Activated CD8-positive, alpha-beta memory T cell treated with anti-CD3 and anti-CD28 coated beads for 36 hours (primary cell): ENCODE results near the gene GHRH. TPM values are rescaled to one million over a fixed set of nuclear protein-coding genes. Genes with fewer than 3 reads are reported as not detected.

Source experiments
- CTCF ChIA-PET: fragments of 350-600 bp; sonication (Branson Sonifier 250); formaldehyde crosslinking; loops from one replicate; lab custom pipeline; 2021; ENCODE audit warnings: antibody characterized with exemption; lab: Charles Lee
- POLR2A ChIA-PET: fragments of 350-600 bp; sonication (Branson Sonifier 250); formaldehyde crosslinking; loops from one replicate; lab custom pipeline; 2021; ENCODE audit warnings: antibody characterized with exemption; lab: Charles Lee
- total RNA-seq, 2 experiments: library from RNA; stranded (reverse); gene quantifications; one replicate each; pipeline ENCODE4 v1.2.3, GENCODE V29; 2021

Gene GHRH, protein sequence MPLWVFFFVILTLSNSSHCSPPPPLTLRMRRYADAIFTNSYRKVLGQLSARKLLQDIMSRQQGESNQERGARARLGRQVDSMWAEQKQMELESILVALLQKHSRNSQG
- total RNA-seq = not detected

DNA sequence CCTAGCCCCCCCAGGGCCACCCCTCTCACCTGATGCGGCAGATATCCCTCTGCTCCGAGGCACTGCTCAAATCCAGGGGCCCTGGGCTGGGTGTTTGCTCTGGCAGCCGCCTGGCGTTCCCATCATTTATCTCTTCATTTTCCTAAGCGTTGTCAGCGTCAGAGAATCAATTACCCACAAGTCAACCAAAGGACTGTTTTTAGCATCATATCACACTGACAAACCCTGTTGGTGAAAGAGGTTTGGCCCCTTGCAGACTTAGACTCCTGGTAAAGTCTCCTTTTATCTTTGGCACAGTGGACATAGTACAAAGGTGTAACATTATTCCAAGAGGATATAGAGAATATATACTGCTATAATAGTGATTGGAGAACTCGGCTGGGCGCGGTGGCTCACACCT is at the start of gene GHRH:
GHRH (minus strand) TSS at position 101 of the 400 bp plus-strand sequence. CDS start 4,925 bp downstream, outside the sequence.
- ChIA-PET CTCF (interaction anchor here (0.6 kb wide), 1 partner anchor 17 kb away, joined by 3 read pairs; no protein-coding TSS in a partner anchor), POLR2A (no interaction called here)

DNA sequence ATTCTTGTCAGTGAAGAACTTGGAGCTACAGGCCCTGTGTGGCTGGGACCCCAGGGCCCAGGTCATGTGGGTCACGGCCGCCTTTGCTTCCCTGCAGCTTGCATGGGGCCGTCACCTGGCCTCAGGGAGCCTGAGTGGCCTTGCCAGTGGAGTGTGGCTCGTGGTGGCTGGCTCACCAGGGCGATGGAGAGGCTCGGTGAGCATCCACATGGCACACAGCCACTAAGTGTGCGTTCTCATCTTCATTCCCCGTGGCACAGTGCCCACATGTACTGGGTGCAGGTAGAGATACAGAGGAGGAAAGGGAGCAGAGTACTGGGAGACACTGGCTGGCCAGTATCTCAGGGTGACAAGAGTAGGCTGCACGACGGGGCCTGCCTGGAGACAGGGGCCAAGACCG is 49.3 kb upstream of the GHRH start:
- CTCF ChIA-PET = no interaction called here
- POLR2A ChIA-PET = no interaction called here

DNA sequence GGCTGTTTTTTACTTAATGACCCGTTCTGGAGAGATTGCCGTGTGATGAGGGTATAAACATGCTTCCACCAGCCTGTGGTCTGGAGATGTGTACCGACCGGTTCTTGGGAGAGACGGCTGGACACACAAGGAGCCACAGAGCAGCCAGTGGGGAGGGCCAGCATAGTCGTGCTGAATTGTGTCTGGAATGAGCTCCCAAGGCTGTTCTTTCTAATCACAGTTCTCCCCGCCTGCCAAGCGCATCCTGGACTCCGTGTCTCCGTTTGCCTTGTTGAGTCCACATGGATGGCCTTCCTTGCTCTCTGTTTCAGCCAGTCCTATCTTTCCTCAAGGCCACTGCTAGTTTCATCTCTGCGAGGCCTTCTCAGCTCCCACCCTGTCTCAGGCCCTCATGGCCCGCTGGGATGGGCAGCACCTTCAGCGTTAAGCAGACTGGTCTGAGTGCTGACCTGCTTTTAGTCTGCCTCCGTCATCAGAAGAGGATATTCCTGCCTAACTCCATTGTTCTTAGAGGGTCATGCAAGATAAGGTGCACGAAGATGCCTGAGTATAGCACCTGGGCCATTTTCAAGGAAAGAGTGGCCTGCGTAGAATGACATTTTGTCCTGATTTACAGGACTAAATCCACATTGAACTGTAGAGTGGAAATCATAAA is 48.4 kb upstream of the GHRH start:
- ChIA-PET CTCF (no interaction called here), POLR2A (no interaction called here)

DNA sequence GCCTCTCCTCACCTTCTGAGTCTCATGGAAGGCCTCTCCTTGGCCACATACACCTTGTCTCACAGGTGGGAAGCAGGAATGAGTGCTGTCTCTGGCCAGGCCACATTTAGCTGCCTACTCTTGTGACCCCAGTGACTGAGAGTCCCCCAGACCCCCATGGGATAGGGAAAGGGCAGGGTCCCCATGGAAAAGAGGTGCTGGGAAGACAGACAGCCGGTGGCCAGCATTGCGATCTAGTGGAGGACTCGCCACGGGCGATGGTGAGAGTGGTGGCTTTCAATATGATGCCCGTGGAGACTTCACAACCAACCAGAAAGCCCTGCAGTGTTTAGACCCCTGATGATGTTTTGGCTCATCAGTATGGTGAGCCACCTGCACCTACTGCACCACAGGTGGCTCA is 47.7 kb upstream of the GHRH start:
- CTCF ChIA-PET = no interaction called here
- POLR2A ChIA-PET = no interaction called here

DNA sequence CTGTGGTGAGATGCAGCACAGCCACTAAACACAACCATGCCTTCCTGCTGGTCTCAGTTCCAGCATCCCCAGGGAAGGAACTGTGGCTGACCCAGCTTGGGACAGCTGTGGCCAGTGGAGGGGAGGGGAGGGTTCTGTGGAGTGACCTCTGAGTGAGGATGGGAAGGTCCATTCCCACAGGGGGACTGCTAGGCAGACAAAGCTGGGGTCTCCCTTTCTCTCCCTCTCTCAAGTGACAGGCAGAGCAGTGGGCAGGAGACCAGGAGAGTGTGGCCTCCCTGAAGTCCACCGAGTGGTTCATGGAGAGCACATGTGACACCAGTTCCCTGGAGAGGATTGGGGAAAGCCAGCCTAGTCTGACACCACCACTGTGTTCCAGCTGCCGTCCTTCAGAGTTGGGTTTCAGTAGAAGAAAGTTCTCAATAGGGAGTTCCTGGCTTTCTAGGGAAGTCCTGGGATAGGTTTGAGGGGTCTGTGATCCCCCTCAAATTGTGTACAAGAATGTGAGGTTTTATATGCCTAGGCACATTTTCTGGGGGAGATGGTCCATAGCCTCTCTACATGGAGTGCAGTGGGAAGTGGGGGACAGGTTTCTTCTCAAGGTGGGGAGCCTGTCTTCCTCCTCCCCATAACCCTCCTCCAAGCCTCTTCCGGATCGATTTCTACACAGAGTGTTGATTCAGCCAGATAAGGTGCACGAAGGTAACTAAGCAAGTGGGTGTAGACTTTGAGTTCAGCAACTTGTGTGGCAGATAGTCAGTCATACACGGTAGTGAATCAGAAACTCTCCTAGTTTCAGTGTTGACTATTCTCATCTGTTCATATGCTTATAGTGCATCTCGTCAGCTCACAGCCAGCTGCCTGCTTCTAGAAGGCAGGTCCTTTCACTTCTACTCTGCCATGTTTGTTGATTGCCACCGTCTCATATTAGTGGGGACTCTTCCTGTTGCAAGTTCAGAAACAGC is 46.8 kb upstream of the GHRH start:
- ChIA-PET POLR2A (no interaction called here), CTCF (interaction anchor here (1.7 kb wide), 1 partner anchor 71 kb away, joined by 4 read pairs; no protein-coding TSS in a partner anchor)

DNA sequence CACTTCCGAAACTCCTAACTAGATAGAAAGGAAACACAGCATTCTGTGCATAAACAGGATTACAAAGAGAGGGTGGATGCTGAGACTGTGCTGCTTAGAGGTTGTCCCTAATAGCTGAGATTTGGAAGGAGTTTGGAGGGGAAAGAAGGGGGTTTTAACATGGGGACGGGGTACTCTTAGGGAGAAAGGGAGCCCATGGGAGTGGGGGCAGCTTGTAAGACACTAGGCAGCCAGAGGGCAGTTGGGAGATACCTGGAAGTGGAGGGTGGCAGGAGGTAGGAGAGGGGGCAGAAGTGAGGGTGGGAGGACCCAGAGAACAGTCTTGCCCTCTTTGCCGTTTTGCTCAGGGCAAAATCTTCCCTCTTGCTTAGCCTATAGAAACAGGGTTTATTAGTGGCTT is 44.2 kb upstream of the GHRH start:
- ChIA-PET POLR2A (no interaction called here), CTCF (interaction anchor here (0.6 to 1.1 kb wide), 2 partner anchors 14 to 79 kb away, joined by 3 read pairs; no protein-coding TSS in a partner anchor)

DNA sequence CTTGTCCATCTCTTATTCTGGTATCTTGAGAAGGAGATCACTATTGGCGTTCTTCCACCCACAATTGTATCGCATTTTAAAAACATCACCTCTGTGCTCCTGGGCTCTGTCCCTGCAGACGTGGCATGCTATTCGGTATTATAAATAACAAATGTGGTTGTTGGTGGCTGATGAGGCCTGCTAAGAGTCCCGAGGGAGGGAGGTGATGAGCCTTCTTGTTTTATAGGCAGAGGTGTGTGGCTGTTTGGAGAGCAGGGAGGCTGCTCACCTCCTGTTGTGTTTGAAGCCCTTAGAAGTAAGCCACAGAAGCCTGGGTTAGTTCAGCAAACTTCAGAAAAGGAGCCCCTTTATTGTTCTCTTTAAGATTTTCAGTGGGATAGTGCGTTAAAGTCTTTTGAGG is 43.5 kb upstream of the GHRH start:
- CTCF ChIA-PET = interaction anchor here (0.6 to 1.1 kb wide), 2 partner anchors 15 to 80 kb away, joined by 3 read pairs; no protein-coding TSS in a partner anchor
- POLR2A ChIA-PET = no interaction called here

DNA sequence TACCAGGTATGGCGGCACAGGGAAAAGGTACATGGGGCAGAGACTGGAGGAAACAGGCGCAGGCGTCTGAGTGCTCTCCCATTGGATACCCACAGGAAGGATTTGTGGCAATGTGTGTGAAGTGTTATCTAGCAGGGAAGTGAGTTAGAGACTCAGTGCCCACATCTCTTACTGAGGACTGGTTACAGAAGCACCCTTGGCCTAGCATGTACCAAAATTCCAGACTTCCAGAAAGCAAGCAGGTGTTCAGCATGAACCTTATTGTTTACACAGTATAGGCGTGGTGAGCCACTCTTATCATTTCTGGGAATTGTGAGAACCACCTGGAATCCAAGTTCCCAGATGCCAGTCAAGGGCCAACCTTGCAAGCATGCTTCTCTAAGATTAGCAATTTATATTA is 42.0 kb upstream of the GHRH start:
- CTCF ChIA-PET = no interaction called here
- POLR2A ChIA-PET = interaction anchor here (0.6 kb wide), 1 partner anchor 15 kb away, joined by 8 read pairs; no protein-coding TSS in a partner anchor

DNA sequence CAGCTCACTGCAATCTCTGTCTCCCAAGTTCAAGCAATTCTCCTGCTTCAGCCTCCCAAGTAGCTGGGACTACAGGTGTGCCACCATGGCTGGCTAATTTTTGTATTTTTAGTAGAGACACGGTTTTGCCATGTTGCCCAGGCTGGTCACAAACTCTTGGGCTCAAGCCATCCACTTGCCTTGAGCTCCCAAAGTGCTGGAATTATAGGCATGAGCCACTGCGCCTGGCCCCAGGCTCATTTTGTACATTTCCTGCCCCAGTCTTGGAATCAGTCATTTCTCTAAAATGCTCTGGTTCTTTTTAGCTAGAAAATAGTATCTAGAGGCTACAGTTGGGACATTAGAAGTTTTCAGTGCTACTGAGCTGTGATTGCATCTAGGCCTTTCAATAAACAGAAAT is 41.4 kb upstream of the GHRH start:
- POLR2A ChIA-PET = interaction anchor here (0.6 to 0.7 kb wide), 3 partner anchors 14 to 477 kb away, joined by 3 to 8 read pairs (median 3); no protein-coding TSS in a partner anchor
- CTCF ChIA-PET = no interaction called here

DNA sequence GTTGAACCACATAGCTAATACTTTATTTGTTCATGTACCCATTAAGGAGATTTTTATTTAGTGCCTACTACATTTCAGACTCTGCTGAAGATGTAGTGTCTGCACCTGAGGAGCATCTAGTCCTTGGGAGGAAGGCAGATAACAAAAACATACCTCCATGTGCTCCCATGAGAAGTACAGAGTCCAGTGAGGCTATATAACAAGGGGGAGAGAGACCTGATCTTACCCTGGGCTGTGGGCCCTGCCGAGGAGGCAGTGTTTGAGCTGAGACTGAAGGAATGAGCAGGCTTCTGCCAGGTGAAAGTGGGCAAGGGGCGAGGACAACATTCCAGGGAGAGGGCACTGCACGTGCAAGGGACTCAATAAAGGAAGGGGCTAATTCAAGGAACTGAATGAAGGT is 39.9 kb upstream of the GHRH start:
- ChIA-PET POLR2A (no interaction called here), CTCF (no interaction called here)

DNA sequence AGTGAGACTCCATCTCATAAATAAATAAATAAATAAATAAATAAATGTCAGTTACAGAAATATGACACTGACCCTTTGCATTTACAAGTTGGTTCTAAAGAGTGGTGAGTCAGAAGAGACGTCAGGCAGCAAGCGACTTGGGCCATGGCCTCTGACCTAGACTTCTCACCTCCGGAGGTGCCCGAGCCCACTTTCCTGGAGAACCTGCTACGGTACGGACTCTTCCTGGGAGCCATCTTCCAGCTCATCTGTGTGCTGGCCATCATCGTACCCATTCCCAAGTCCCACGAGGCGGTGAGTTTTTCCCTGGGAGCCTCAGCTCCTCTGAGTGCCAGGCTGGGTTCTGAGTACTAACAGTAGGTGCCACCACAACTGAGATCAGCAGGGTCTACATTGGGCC is 39.5 kb upstream of the GHRH start:
- ChIA-PET CTCF (no interaction called here), POLR2A (no interaction called here)

DNA sequence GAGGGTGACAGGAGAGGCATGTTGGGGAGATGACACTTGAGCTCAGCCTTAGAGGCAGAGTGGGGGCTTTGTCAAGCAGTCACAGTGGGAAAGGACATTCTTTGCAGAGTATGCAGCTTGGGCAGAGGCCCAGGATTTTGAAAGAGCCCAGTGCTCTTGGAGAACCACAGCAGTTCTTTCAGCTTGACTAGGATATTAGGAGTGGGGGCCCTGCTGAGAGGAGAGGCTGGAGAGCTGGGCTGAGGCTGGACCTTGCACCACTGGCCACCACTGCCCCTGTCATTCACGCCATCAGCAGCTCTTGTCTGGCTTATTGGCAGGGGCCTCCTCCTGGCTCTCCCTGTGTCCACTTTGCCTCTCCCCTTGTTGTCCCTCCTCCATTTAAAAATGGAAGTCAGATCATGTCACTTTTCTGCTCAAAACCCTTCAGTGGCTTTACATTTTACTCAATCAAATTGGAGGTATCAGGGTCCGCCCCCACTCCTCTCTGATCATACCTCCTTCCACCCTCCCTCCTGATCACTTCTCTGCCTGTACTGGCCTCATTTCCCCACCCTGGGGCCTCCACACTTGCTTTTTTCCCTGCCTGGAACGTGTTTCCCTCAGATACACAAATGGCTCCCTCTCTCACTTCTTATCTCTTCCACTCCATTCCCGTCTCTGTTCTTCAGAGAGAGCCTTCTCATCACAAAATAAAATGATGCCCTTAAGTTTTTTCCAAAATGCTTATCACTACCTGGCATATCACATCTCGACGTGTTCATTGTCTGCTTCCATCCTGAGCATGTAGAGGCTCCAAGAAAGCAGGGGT is 38.3 kb upstream of the GHRH start:
- ChIA-PET POLR2A (no interaction called here), CTCF (no interaction called here)

DNA sequence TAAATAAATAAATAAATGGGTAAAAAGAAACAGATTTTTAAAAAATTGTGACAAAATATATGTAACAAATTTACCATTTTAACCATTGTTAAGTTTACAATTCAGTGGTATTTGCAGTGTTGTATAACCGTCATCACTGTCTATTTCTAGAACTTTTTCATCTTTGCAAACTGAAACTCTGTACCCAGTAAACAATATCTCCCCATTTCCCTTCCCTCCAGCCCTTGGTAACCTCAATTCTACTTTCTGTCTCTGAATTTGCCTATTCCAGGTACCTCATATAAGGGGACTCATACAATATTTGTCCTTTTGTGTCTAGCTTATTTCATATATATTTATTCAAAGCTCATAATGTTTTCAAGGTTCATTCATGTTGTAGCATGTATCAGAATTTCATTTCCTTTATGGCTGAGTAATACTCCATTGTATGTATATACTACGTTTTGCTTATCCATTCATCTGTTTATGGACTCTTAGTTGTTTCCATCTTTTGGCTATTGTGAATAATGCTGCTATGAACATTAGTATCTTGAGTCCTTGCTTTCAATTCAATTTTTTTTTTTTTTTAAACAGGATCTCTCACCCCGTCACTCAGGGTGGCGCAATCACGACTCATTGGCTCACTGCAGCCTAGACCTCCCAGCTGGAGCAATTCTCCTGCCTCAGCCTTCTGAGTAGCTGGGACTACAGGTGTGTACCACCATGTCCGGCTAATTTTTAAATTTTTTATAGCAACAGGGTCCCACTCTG is 36.8 kb upstream of the GHRH start:
- POLR2A ChIA-PET = no interaction called here
- CTCF ChIA-PET = interaction anchor here (0.7 to 1.3 kb wide), 2 partner anchors 63 to 104 kb away, joined by 3 read pairs; no protein-coding TSS in a partner anchor

DNA sequence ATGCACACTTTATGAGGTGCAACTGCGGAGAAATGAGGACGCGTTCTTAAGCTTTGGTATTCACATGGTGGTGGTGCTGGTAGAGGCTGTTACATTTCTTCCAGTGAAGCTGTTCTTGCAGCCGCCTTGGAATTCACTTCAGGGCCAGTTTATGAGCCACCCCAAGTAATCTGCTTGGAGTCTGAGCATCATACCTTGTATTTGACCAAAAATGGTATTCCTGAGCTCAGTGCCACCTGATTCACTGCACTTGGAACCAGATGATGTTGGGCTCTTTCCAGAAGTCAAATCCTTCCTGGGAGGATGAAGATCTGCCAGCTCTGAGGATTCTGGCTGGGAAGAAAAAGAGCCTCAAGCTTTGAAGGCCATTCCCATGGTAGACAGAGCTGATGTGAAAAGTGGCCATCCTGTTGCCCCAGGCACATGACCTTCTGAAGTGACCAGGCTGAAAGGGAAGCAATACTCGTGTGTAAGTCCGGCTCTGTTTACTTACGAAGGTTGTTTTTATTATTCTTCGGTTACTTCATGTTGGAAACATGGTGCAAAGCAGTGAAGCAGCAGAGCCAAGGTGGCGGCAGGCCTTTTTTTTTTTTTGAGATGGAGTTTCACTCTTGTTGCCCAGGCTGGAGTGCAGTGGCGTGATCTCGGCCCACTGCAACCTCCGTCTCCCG is 35.6 kb upstream of the GHRH start:
- CTCF ChIA-PET = interaction anchor here (1.5 kb wide), 1 partner anchor 14 kb away, joined by 3 read pairs; no protein-coding TSS in a partner anchor
- POLR2A ChIA-PET = no interaction called here

DNA sequence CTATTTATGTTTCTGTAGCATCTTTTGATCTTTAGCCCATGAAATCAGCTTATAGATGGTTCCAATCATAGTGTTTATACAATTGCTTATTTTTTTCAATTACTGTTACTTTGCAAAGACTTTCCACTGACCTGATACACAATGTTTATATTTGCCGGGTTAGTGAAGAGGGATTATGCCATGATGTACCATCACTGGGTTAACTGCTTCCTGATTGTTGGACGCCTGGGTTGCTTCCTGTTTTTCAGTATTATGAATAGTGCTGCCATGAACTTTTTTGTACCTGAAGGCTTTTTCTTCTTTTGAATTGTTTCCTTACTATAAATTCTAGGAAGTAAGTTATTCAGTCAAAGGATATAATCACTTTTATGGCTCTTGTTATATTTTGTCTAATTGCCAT is 34.8 kb upstream of the GHRH start:
- ChIA-PET CTCF (interaction anchor here (1.5 kb wide), 1 partner anchor 14 kb away, joined by 3 read pairs; no protein-coding TSS in a partner anchor), POLR2A (no interaction called here)

DNA sequence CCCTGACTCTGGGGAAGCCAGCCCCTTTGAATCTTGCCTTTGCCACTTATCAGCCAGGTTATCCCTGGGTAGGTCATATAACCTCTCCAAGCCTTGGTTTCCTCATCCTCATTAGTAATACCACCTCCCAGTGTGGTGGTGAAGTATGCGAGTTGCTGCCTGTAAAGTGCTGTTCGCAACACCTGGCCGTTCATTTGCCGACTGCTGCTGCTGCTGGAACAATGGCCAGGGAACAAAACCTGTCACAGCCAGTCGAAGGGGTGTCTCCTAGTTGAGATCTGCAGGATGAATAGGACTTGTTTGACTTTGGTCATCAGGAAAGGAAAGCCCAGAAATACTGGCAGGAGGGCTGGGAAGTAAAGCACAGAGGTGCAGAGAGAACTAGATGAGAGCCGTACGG is 34.0 kb upstream of the GHRH start:
- ChIA-PET CTCF (no interaction called here), POLR2A (no interaction called here)

DNA sequence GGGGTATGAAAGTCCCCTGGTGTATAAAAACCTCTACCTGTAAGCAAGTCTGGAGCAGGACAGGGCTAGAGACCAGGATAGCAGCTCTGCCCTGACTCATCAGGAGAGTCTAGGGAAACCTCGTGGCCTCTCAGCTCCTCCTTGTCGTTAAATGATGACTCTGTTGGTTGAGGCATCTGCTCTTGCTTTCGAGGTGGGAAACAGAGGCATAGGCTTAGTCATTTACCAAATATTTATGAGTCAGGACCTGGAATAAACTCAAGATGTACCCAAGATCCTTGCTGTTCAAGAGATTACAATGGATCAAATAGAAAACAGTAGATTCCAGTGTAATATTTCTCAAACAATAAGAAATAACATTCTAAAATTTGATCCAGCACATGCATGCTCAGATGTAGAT is 33.4 kb upstream of the GHRH start:
- POLR2A ChIA-PET = no interaction called here
- CTCF ChIA-PET = no interaction called here
